C4-2B (cell line): ENCODE measurements around the gene OR5M8.

Experiments used
- CTCF ChIP-seq: fragments of 450-650 bp; conservative IDR thresholded peaks from 2 replicates; pipeline ENCODE4 v1.5.1; 2017; ENCODE audit warnings: mild to moderate bottlenecking
- ZFX ChIP-seq: fragments of 450-650 bp; IDR thresholded peaks from 2 replicates; pipeline ENCODE4 v1.6.1; 2017

GRCh38 chr11:56495117-56495516 lies 3.9 kb upstream of the OR5M8 start:
- TF ChIP-seq CTCF (no peak), ZFX (no peak)
